H1 (cell line): ENCODE measurements around the gene CLTCL1. TPM values are rescaled to one million over a fixed set of nuclear protein-coding genes. Genes with fewer than 3 reads are reported as not detected.

Experiments
- CEBPB ChIP-seq: IDR thresholded peaks from 2 replicates; pipeline ENCODE4 v1.6.1; 2012; ENCODE audit warnings: low read depth, low read length
- KDM1A ChIP-seq: fragments of 200-600, 300-600 bp; sonication (generic); IDR thresholded peaks from 2 replicates; pipeline ENCODE4 v1.7.1; 2016; ENCODE audit warnings: mild to moderate bottlenecking, low read length, borderline replicate concordance
- KDM4A ChIP-seq: IDR thresholded peaks from one replicate; pipeline ENCODE4 v1.7.1; 2012; ENCODE audit warnings: low read depth, mild to moderate bottlenecking, moderate library complexity, low read length, inconsistent platforms; ENCODE audit not compliant: severe bottlenecking
- POLR2AphosphoS5 ChIP-seq: IDR thresholded peaks from 2 replicates; pipeline ENCODE4 v1.6.1; 2011; ENCODE audit warnings: low read depth, low read length
- SAP30 ChIP-seq: fragments of 300-600 bp; sonication (generic); IDR thresholded peaks from 2 replicates; pipeline ENCODE4 v1.7.1; 2012; ENCODE audit warnings: low read length, moderate library complexity, mild to moderate bottlenecking, inconsistent platforms; ENCODE audit not compliant: insufficient read depth, insufficient replicate concordance
- TCF12 ChIP-seq: IDR thresholded peaks from 2 replicates; pipeline ENCODE4 v1.6.1; 2011; ENCODE audit warnings: low read depth, mild to moderate bottlenecking, low read length
- polyA plus RNA-seq, 7 experiments: library from polyadenylated mRNA; depleted of rRNA in 3 of 7; stranded (reverse) in 5 of 7; unstranded in 2 of 7; fragments of >200 nt in 5 of 7; fragments of 200-250 nt in 2 of 7; gene quantifications; 1 replicate in 5 of 7; 2 replicates in 1 of 7; 4 replicates in 1 of 7; pipeline versions ENCODE4 v1.2.1 to v1.2.3, GENCODE V29; 2011 to 2013; ENCODE audit warnings: missing spikeins in 2 of 7, mixed read lengths in 2 of 7
- total RNA-seq: library from RNA; stranded (reverse); fragmentation: NEBNext Ultra II Directional; extraction: Animal tissue kit (Norgen Biotek cat#: 25700); gene quantifications from 2 replicates; pipeline ENCODE4 v1.2.1, GENCODE V29; 2021

Gene CLTCL1
- total and polyA plus RNA-seq, 2 of the 8 experiments (the other 6 are each of a cell fraction or from before 2014, with no cell fraction given), result 12.4 to 17.0 TPM

- TF ChIP-seq KDM1A (no peak), POLR2AphosphoS5 (no peak), TCF12 (no peak), CEBPB (no peak), SAP30 (no peak), KDM4A (no peak)
Measured at GRCh38 chr22:19167106-19167869, 124.2 kb downstream of the CLTCL1 start (continued).
